Trophoblast cell (in vitro differentiated cells and primary cell): ENCODE results near the gene HRG.
"Not testable (repeated sequence)": the region's sequence is repeated elsewhere in the genome, so short reads cannot be mapped to it uniquely, and the experiment has no call there.

Source experiments
- DNase-seq, 2 donors: peaks; one replicate each; pipeline ENCODE4 v3.0.0-alpha.2; 2016
- H2AFZ ChIP-seq: 2 replicates; pipeline ENCODE4 v1.6.1; 2013; ENCODE audit warnings: low read length, moderate library complexity, mild to moderate bottlenecking; ENCODE audit not compliant: insufficient read depth, poor library complexity
- H2AK5ac ChIP-seq: 2 replicates; pipeline ENCODE4 v1.6.1; 2013; ENCODE audit warnings: mild to moderate bottlenecking, low read length
- H2BK120ac ChIP-seq: 2 replicates; pipeline ENCODE4 v1.6.1; 2013; ENCODE audit warnings: low read length, mild to moderate bottlenecking, moderate library complexity; ENCODE audit not compliant: insufficient read depth, poor library complexity
- H2BK12ac ChIP-seq: 2 replicates; pipeline ENCODE4 v1.6.1; 2013; ENCODE audit warnings: mild to moderate bottlenecking, low read length, moderate library complexity
- H2BK5ac ChIP-seq: 2 replicates; pipeline ENCODE4 v1.6.1; 2013; ENCODE audit warnings: low read length, low read depth, moderate library complexity, mild to moderate bottlenecking; ENCODE audit not compliant: poor library complexity
- H3K14ac ChIP-seq: 2 replicates; pipeline ENCODE4 v1.6.1; 2013; ENCODE audit warnings: mild to moderate bottlenecking, low read length
- H3K18ac ChIP-seq: 2 replicates; pipeline ENCODE4 v1.6.1; 2013; ENCODE audit warnings: mild to moderate bottlenecking, low read length
- H3K23ac ChIP-seq: 2 replicates; pipeline ENCODE4 v1.6.1; 2013; ENCODE audit warnings: low read length
- H3K27ac ChIP-seq: 2 replicates; pipeline ENCODE4 v1.5.1; 2013; ENCODE audit warnings: low read depth, mild to moderate bottlenecking, inconsistent platforms, low read length, moderate library complexity
- H3K27me3 ChIP-seq: 2 replicates; pipeline ENCODE4 v1.6.1; 2013; ENCODE audit warnings: inconsistent platforms, mild to moderate bottlenecking, low read length, moderate library complexity; ENCODE audit not compliant: insufficient read depth
- H3K36me3 ChIP-seq, 2 experiments: 1 replicate in 1 of 2; 2 replicates in 1 of 2; pipeline ENCODE4 v1.6.1; 2013; ENCODE audit warnings: low read length in 2 of 2, mild to moderate bottlenecking in 2 of 2, moderate library complexity in 1 of 2; ENCODE audit not compliant: insufficient read depth in 2 of 2, control insufficient read depth in 1 of 2
- H3K4ac ChIP-seq: 2 replicates; pipeline ENCODE4 v1.6.1; 2013; ENCODE audit warnings: low read depth, mild to moderate bottlenecking, low read length, moderate library complexity
- H3K4me1 ChIP-seq, 2 experiments: 1 replicate in 1 of 2; 2 replicates in 1 of 2; pipeline ENCODE4 v1.6.1; 2013; ENCODE audit warnings: low read length in 2 of 2, mild to moderate bottlenecking in 2 of 2, moderate library complexity in 1 of 2; ENCODE audit not compliant: insufficient read depth in 2 of 2, control insufficient read depth in 1 of 2
- H3K4me2 ChIP-seq: 2 replicates; pipeline ENCODE4 v1.6.1; 2013; ENCODE audit warnings: inconsistent platforms, mild to moderate bottlenecking, low read length, moderate library complexity
- H3K4me3 ChIP-seq: 2 replicates; pipeline ENCODE4 v1.5.1; 2013; ENCODE audit warnings: mild to moderate bottlenecking, low read depth, low read length, inconsistent platforms
- H3K79me1 ChIP-seq: one replicate; pipeline ENCODE4 v1.6.1; 2013; ENCODE audit warnings: low read length
- H3K79me2 ChIP-seq: 2 replicates; pipeline ENCODE4 v1.6.1; 2013; ENCODE audit warnings: low read length, mild to moderate bottlenecking; ENCODE audit not compliant: control insufficient read depth, insufficient read depth, poor library complexity
- H3K9ac ChIP-seq: 2 replicates; pipeline ENCODE4 v1.6.1; 2013; ENCODE audit warnings: mild to moderate bottlenecking, low read length
- H3K9me3 ChIP-seq: 2 replicates; pipeline ENCODE4 v1.6.1; 2013; ENCODE audit warnings: low read depth, mild to moderate bottlenecking, control low read depth, inconsistent platforms, low read length; ENCODE audit not compliant: insufficient read depth
- H4K12ac ChIP-seq: 2 replicates; pipeline ENCODE4 v1.6.1; 2013; ENCODE audit warnings: low read depth, mild to moderate bottlenecking, low read length, moderate library complexity
- H4K8ac ChIP-seq: 2 replicates; pipeline ENCODE4 v1.6.1; 2013; ENCODE audit warnings: low read depth, mild to moderate bottlenecking, low read length, moderate library complexity
- H4K91ac ChIP-seq: one replicate; pipeline ENCODE4 v1.6.1; 2013; ENCODE audit warnings: low read depth, mild to moderate bottlenecking, low read length, moderate library complexity
- WGBS: extraction: QIAGEN DNeasy Blood & Tissue Kit; methylation state at CpG from one replicate; pipeline ENCODE4 v1.1.7; 2013; ENCODE audit warnings: missing lambda C conversion rate; ENCODE audit not compliant: insufficient read length, insufficient coverage; ENCODE audit errors: extremely low coverage; 5-methylcytosine and 5-hydroxymethylcytosine counted together

The HRG gene

DNA sequence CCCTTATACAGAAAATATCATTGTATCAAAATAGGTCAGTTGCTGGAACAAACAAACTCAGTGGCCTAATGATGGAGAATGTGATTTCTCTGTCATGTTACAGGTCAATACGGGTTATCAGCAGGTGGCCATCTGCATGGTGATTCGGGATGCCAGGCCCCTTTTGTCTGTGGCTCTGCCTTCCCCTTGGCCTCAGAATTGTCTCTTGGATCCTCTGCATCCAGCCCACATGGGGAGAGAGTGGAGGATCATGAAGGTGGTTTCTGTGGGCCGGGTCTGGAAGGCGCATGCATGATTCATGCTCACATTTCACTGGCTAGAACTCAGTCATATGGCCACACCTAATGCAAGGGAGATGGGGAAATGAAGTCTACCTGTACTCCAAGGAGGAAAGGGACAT is 44.9 kb downstream of the HRG start:
- H2AK5ac ChIP-seq, H3K27ac ChIP-seq, H2BK12ac ChIP-seq, H3K27me3 ChIP-seq, H3K9ac ChIP-seq, H3K36me3 ChIP-seq, H3K4me1 ChIP-seq, DNase-seq, H4K91ac ChIP-seq, H3K4me3 ChIP-seq, H4K8ac ChIP-seq, H3K18ac ChIP-seq, H3K79me2 ChIP-seq, H3K14ac ChIP-seq, H2BK5ac ChIP-seq, H3K4me2 ChIP-seq, H2AFZ ChIP-seq, H3K4ac ChIP-seq, H2BK120ac ChIP-seq, H3K23ac ChIP-seq, H3K79me1 ChIP-seq, H3K9me3 ChIP-seq, H4K12ac ChIP-seq: not testable (repeated sequence)
- no CpG with 5 or more reads among the region's 4 CpGs for WGBS

DNA sequence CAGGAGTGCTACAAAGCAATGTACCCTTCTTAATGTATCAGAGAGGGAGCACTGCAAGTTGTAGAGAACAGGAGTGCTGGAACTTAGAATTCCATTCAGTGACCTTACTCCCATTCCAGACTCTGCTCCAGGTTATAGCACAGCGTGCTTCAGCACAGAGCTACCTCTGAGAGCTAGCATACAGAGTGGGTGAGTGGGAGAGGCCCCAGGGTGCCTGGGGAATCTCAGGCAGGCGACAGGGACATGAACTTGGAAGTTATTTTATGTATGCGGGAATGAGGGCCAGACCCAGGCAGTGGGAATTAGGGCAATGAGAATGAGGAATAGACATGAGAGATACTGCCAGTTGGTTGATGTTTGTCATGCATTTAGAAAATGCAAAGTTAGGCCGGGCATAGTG is 47.7 kb downstream of the HRG start:
- Histone ChIP-seq H2BK12ac (no peak overlapping the region), H4K8ac (no peak overlapping the region), H3K4me3 (no peak overlapping the region), H4K12ac (no peak overlapping the region), H3K23ac (no peak overlapping the region), H3K79me2 (no peaks in the 10 kb centered on the region), H4K91ac (no peak overlapping the region), H3K9ac (no peak overlapping the region), H3K27ac (no peak overlapping the region), H3K4me2 (no peak overlapping the region), H3K79me1 (no peaks in the 10 kb centered on the region), H3K4ac (no peak overlapping the region), H2BK120ac (no peak overlapping the region), H2AFZ (no peak overlapping the region), H3K18ac (no peak overlapping the region), H3K14ac (no peak overlapping the region), H3K4me1 (no peaks in the 10 kb centered on the region), H2BK5ac (no peak overlapping the region), H3K27me3 (no peaks in the 10 kb centered on the region), H3K36me3 (no peaks in the 10 kb centered on the region), H3K9me3 (peaks cover 1% of the 10 kb centered on the region), H2AK5ac (no peak overlapping the region)
- no CpG with 5 or more reads among the region's 4 CpGs for WGBS
- DNase-seq, result peak in 1 of 2 donors; percentile 35

GRCh38 chr3:186717039-186717457 is 51.2 kb downstream of the HRG start, which contains the start of gene KNG1:
KNG1 (plus strand) TSS chr3:186717359; CDS start chr3:186717543, 184 bp downstream.
- DNase-seq, result peak in 1 of 2 donors; percentile 13
- Histone ChIP-seq H3K79me1 (no peaks in the 10 kb centered on the region), H3K27ac (no peak within 1 kb of the TSS), H3K4me3 (no peak within 1 kb of the TSS), H3K9ac (no peak within 1 kb of the TSS), H3K4me1 (no peaks in the 10 kb centered on the region), H3K14ac (no peak within 1 kb of the TSS), H3K36me3 (no peaks in the 10 kb centered on the region), H2AFZ (no peak within 1 kb of the TSS), H2BK120ac (no peak within 1 kb of the TSS), H4K12ac (no peak within 1 kb of the TSS), H2BK5ac (no peak within 1 kb of the TSS), H2AK5ac (no peak within 1 kb of the TSS), H3K18ac (no peak within 1 kb of the TSS), H3K4ac (no peak within 1 kb of the TSS), H3K9me3 (peaks cover 1% of the 10 kb centered on the region), H4K8ac (no peak within 1 kb of the TSS), H3K4me2 (no peak within 1 kb of the TSS), H3K23ac (no peak within 1 kb of the TSS), H3K27me3 (no peaks in the 10 kb centered on the region), H4K91ac (no peak within 1 kb of the TSS), H2BK12ac (no peak within 1 kb of the TSS), H3K79me2 (no peaks in the 10 kb centered on the region)
- WGBS, result no CpG with 5 or more reads among the region's 3 CpGs

GRCh38 chr3:186719945-186720739 is 54.3 kb downstream of the HRG start:
- Histone ChIP-seq H2BK12ac (no peak overlapping the region), H3K14ac (no peak overlapping the region), H2AFZ (no peak overlapping the region), H3K9ac (no peak overlapping the region), H3K23ac (no peak overlapping the region), H3K18ac (no peak overlapping the region), H3K27me3 (no peaks in the 10 kb centered on the region), H3K79me1 (no peaks in the 10 kb centered on the region), H2AK5ac (no peak overlapping the region), H3K4me3 (no peak overlapping the region), H2BK5ac (no peak overlapping the region), H3K4me2 (no peak overlapping the region), H4K12ac (no peak overlapping the region), H2BK120ac (no peak overlapping the region), H3K9me3 (no peaks in the 10 kb centered on the region), H3K4ac (no peak overlapping the region), H4K91ac (no peak overlapping the region), H3K36me3 (no peaks in the 10 kb centered on the region), H3K79me2 (no peaks in the 10 kb centered on the region), H4K8ac (no peak overlapping the region), H3K27ac (no peak overlapping the region), H3K4me1 (no peaks in the 10 kb centered on the region)
- WGBS, result no CpG with 5 or more reads among the region's 7 CpGs
- DNase-seq, result no peak
